OCI-LY1 (cell line): ENCODE results near the gene CASQ2.

ENCODE experiments used
- EZH2 ChIP-seq: fragments of 200-600 bp; sonication (generic), shearing (Covaris generic); IDR thresholded peaks from 2 replicates; pipeline ENCODE4 v1.8.0; 2017; ENCODE audit warnings: borderline replicate concordance, mixed run types, mild to moderate bottlenecking, antibody characterized with exemption, low read length, moderate library complexity, mixed read lengths
- TF ChIP-seq, protein P1 (sequence below): fragments of 200-600 bp; sonication (generic), shearing (Covaris generic); IDR thresholded peaks from 2 replicates; pipeline ENCODE4 v1.5.1; 2017; ENCODE audit warnings: mild to moderate bottlenecking, antibody characterized with exemption, low read length, moderate library complexity, mixed read lengths

- TF ChIP-seq, protein P1, sequence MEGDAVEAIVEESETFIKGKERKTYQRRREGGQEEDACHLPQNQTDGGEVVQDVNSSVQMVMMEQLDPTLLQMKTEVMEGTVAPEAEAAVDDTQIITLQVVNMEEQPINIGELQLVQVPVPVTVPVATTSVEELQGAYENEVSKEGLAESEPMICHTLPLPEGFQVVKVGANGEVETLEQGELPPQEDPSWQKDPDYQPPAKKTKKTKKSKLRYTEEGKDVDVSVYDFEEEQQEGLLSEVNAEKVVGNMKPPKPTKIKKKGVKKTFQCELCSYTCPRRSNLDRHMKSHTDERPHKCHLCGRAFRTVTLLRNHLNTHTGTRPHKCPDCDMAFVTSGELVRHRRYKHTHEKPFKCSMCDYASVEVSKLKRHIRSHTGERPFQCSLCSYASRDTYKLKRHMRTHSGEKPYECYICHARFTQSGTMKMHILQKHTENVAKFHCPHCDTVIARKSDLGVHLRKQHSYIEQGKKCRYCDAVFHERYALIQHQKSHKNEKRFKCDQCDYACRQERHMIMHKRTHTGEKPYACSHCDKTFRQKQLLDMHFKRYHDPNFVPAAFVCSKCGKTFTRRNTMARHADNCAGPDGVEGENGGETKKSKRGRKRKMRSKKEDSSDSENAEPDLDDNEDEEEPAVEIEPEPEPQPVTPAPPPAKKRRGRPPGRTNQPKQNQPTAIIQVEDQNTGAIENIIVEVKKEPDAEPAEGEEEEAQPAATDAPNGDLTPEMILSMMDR = no peak
- TF ChIP-seq EZH2 = no peak
Observed at GRCh38 chr1:115809847-115810246, 41.3 kb upstream of the CASQ2 start.
